ENCODE results near the gene PDIK1L.
A peak's percentile ranks its signal among the peaks of the same experiment; 100 is the strongest.

PDIK1L gene

GRCh38 chr1:26160527-26161414 lies 49.1 kb downstream of the PDIK1L start:
- Histone ChIP-seq H3K4me3 (ENCODE audit: low read depth, low read length) (no peak overlapping the region), H3K36me3 (ENCODE audit: control insufficient read depth in 2 of 2, insufficient read depth in 1 of 2, low read length in 2 of 2) (no peaks in the 10 kb centered on the region), H3K4me1 (ENCODE audit: control insufficient read depth, insufficient read depth, low read length) (no peaks in the 10 kb centered on the region; the same call in 1 of the 2 replicates), H3K27ac (ENCODE audit: extremely low read depth, low read depth, low read length) (no peak overlapping the region), H3K9me3 (ENCODE audit: control insufficient read depth, insufficient read depth, low read depth, low read length) (no peaks in the 10 kb centered on the region)
- ChIA-PET POLR2A (interaction anchor here (1.0 kb wide), 1 partner anchor 9 kb away, joined by 4 read pairs; the partner anchor contains the start of gene ZNF593), CTCF (interaction anchor here (0.9 to 1.8 kb wide), 3 partner anchors 9 to 72 kb away, joined by 4 to 9 read pairs (median 7); partner anchors contain the start of gene ZNF593)
- no peak for TF ChIP-seq ATF2 (tag by site-specific recombination; IDR thresholded peaks at IDR 0.05; ENCODE audit: low read depth)
- no peak for TF ChIP-seq ZNF626 (tag by site-specific recombination; IDR thresholded peaks at IDR 0.05)
- TF ChIP-seq ZNF837 (tag by site-specific recombination; IDR thresholded peaks at IDR 0.05): no peak
- no peak for TF ChIP-seq EGR2 (tag by site-specific recombination; IDR thresholded peaks at IDR 0.05; ENCODE audit: low read depth)
- TF ChIP-seq ZNF549 (tag by site-specific recombination; IDR thresholded peaks at IDR 0.05): no peak
- TF ChIP-seq ZNF600 (tag by site-specific recombination; IDR thresholded peaks at IDR 0.05): no peak
- no peak for TF ChIP-seq ELK4 (IDR thresholded peaks at IDR 0.05; ENCODE audit: borderline replicate concordance, low read depth, low read length)
- TF ChIP-seq ZFHX2 (tag by site-specific recombination; conservative IDR thresholded peaks at IDR 0.05): no peak
- TF ChIP-seq OVOL3 (tag by site-specific recombination; IDR thresholded peaks at IDR 0.05): no peak
- TF ChIP-seq HOXC10 (CRISPR knock-in tag; IDR thresholded peaks at IDR 0.05): no peak
- TF ChIP-seq ZBTB1 (tag by site-specific recombination; IDR thresholded peaks at IDR 0.05): no peak
- TF ChIP-seq TCF7L2 (IDR thresholded peaks at IDR 0.05; ENCODE audit: borderline replicate concordance, low read depth, low read length): no peak

- H3K9me3 ChIP-seq (ENCODE audit: control insufficient read depth, insufficient read depth, low read depth, low read length): no peaks in the 10 kb centered on the region
- no peaks in the 10 kb centered on the region for H3K36me3 ChIP-seq (ENCODE audit: control insufficient read depth in 2 of 2, insufficient read depth in 1 of 2, low read length in 2 of 2)
- POLR2A ChIA-PET: interaction anchor here (1.0 kb wide), 1 partner anchor 8 kb away, joined by 4 read pairs; the partner anchor contains the start of gene ZNF593
- CTCF ChIA-PET: interaction anchor here (0.6 to 2.5 kb wide), 5 partner anchors 8 to 463 kb away, joined by 3 to 16 read pairs (median 7); partner anchors contain the start of gene ZNF593
- H3K4me1 ChIP-seq (ENCODE audit: control insufficient read depth, insufficient read depth, low read length): no peaks in the 10 kb centered on the region; the same call in 1 of the 2 replicates
- H3K27ac ChIP-seq (ENCODE audit: extremely low read depth, low read depth, low read length): peak overlapping the region; percentile 45; the same call in 1 of the 2 replicates
- peak overlapping the region; percentile 12; the same call in 1 of the 2 replicates for H3K4me3 ChIP-seq (ENCODE audit: low read depth, low read length)
- no peak for TF ChIP-seq SCRT2 (tag by site-specific recombination; IDR thresholded peaks at IDR 0.05)
- no peak for TF ChIP-seq ZNF623 (tag by site-specific recombination; IDR thresholded peaks at IDR 0.05)
- no peak for TF ChIP-seq ZNF433 (tag by site-specific recombination; IDR thresholded peaks at IDR 0.05; ENCODE audit: low read depth)
- no peak for TF ChIP-seq HIC1 (tag by site-specific recombination; IDR thresholded peaks at IDR 0.05)
- TF ChIP-seq ZNF114 (tag by site-specific recombination; IDR thresholded peaks at IDR 0.05): no peak
- no peak for TF ChIP-seq KLF7 (tag by site-specific recombination; IDR thresholded peaks at IDR 0.05; ENCODE audit: borderline replicate concordance)
- no peak for TF ChIP-seq INSM2 (tag by site-specific recombination; IDR thresholded peaks at IDR 0.05)
- TF ChIP-seq BCL6B (tag by site-specific recombination; IDR thresholded peaks at IDR 0.05): no peak
- no peak for TF ChIP-seq ZBTB17 (tag by site-specific recombination; IDR thresholded peaks at IDR 0.05)
Measured at GRCh38 chr1:26161415-26162219, 50.0 kb downstream of the PDIK1L start.

Data from HEK293 (cell line).